ENCODE data around the gene MICAL2.
A peak's percentile ranks its signal among the peaks of the same experiment; 100 is the strongest.

Gene MICAL2

GRCh38 chr11:12100841-12101242, 9.5 kb upstream of the MICAL2 start:
- DNase-seq, result peak; percentile 49

DNA sequence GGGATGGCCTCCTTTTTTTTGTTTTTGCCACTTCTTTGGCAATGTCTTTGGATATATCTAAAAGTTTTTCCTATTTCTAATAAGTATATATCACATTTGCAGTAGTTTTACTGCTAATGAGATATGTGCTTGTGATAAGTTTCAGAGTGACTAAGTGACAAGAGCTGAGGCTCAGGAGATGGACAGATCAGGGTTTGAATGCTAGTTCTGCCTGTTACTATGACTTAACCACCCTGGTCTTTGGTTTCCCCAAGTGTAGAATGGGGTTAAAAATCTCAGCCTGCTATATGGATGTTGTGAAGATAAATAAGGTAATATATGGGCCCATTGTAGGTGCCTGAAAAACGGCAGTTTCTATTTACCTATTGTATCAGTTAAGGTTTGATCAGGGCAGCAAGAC, 9.1 kb upstream of the MICAL2 start:
- no peak for DNase-seq

DNA sequence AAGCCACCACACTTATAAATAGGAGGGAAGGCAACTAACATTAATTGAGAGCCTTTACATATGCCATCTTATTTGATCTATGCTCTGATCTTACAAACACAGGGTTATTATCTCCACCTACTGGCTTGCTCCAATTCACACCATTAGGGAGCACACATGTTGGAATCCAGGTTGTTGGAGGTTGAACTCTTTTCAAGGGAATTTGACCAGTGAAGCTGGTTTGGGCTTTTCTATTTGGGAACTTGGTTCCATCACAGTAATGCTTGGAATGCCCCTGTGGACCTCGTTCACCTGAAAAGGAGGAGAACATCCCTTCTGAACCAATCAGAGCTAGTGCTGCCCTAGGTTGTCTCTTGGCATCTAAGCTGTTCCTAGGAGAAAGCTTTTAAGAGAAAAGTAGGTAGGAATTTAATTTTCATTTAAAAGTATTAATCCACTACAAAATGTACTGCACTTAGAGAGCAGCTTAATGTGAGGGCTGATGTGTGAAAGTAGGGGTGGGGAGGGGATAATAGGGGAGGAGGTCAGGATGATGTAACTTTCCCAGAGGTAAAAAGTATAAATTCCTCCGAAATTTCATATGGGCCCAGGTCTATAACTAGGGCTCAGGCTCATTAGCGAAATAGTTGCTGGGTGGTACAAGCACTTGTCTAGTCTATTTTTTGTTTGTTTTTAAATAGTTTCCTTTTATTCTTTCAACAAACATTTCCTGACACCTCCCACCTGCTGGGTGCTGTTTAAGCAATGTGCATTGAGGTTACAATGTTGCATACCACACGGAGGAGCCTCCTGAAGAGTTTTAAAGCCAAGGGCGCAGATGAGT, 7.6 kb upstream of the MICAL2 start:
- DNase-seq, result no peak

DNA sequence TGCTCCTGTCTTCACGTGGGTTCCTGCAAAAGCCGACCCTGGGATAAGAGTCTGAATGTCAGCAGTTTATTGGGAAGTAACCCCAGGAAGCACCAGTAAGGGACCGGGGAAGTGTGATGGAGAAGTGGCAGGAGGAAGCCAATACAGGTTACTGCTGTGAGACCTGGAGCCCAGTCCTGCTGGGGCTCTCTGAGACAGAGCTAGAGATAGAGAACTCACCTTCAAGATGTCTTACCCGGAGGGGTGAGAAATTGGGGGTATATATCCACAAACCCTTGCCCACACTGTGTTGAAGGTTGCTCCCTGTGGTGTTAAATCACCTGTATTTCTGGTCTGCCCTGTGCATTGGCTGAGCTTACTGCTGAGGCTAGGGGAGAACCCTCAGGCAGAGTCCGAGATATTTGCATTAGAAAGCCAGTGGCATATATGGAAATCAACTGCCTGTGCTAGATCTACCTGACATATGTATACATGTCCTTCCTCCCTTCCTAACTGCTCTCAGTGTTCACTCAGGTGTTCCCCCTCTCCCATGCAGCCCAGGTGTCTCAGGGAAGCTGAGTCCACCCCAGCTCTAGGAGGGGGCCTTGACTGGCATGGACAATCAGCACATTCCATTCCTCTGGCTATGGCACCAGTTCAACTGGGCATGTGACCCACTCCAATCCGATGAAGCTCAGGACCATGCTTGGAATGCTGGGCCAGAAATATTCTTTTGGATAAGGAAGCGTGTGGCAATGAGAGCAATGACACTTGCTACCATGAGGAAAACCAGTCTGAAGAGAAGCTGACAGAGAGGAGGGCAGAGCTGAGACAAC, 6.8 kb upstream of the MICAL2 start:
- no peak for DNase-seq

- no peak for DNase-seq
These were observed 4.9 kb upstream of the MICAL2 start for GRCh38 chr11:12105471-12105870.

DNA sequence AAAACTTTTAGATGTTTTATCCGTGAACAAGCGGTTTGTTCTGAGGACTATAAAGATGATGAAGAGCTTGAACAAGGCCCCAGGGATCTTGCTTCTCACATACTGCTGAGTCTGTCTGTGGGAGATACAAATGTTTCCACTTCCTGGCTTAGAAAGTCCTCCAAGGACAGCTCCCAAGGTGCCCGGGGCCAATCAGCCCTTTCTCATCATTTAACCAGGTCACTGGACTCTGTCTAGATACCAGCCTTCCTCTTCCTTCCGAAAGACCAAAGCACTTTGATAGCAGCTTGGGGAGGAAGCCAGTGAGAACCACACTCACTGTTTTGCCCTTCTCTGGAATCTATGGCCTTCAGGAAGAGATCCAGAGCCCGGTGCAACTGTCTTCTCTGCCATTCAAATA, 4.3 kb upstream of the MICAL2 start:
- no peak for DNase-seq

DNA sequence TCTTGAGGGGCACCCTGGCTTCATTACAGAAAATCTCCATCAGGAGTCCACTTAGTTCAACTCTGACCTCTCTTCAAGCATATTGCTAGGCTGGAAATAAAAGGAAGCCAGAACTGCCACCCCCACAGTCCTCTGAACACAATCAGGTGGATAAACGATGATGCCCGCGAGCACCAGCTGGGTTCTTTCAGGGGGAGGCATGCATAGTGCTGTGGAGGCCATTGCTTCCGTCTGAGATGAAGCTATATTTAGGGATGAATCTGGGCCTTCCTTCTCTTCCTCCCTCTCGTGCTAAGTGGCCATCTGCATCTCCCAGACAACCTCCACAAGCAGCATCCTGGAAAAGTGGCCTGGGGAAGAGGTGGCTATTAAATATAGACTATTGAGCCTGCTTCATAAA, 3.9 kb upstream of the MICAL2 start:
- DNase-seq, result no peak

GRCh38 chr11:12108875-12109453, 1.4 kb upstream of the MICAL2 start:
- no peak for DNase-seq

- DNase-seq, result no peak
These were observed 696 bp upstream of the MICAL2 start for GRCh38 chr11:12109591-12110196.

GRCh38 chr11:12110714-12111548, 541 bp downstream of the MICAL2 start:
- no peak for DNase-seq

GRCh38 chr11:12111549-12112520, 1.4 kb downstream of the MICAL2 start:
- DNase-seq, result no peak

GRCh38 chr11:12112750-12113149, 2.4 kb downstream of the MICAL2 start:
- no peak for DNase-seq

DNA sequence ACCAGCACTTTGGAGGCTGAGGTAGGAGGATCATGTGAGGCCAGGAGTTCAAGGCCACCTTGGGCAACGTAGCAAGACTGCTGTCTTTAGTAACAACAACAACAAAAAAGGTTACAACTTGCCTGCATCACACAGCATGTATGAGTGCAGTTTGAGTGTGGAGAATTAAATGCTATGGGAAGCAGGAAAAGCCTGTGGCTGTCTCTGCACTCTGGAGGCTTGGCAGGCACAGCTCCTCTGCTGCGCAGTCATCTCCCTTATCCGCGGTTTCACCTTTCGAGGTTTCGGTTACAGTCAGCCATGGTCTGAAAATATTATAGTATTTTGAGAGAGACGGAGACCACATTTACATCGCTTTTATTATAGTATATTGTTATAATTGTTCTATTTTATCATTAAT, 2.9 kb downstream of the MICAL2 start:
- DNase-seq, result no peak

GRCh38 chr11:12114193-12115033, 4.0 kb downstream of the MICAL2 start:
- DNase-seq, result no peak

DNA sequence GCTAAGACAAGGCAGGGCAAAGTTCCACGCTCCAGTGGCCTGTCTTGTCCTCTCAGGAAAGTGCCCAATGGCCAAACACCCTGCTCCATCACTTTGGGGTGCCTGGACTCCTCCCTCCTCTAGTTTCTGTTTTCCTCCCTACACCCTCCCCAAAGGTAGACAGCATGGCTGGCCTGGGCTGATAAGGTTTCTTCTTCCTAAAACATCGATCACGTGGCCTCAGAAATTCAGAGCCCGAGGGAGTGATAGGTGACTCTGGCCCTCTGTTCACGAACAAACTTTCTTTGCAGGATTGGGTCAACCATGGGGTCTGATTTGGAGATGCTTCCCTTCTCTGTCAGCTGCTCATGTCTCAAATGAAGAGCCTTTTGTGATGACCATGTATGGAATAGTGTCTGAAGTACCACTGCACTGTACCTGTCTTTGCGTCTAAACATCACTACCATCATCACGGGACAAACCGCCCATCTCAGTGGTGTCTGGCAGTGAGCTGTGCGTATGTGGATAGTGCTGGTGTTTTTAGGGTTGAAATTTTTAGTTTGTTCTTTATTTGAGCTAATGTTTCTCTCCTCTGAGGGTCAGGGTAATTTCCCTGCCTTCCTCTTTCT, 6.1 kb downstream of the MICAL2 start:
- no peak for DNase-seq

DNA sequence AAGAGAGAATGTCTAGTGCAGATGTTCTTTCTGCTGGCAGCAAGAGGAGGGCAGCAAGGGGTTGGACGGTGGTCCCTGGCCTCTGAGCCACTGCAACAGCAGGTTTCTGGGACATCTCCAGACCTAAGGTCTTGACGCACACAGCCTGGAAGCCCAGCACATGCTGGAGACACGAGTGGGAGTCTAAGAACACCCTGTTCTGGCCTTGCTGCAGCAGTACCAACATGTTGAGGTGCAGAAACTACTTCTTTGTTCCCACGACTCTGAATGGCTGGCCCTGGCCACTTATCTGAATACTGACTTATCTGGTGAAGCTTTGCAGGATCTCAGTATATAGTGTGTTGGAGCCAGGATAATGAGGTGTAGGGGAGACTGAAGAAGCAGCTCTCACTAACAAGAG, 6.8 kb downstream of the MICAL2 start:
- no peak for DNase-seq

- peak; percentile 23 for DNase-seq
These were observed 7.2 kb downstream of the MICAL2 start for GRCh38 chr11:12117611-12118010.

DNA sequence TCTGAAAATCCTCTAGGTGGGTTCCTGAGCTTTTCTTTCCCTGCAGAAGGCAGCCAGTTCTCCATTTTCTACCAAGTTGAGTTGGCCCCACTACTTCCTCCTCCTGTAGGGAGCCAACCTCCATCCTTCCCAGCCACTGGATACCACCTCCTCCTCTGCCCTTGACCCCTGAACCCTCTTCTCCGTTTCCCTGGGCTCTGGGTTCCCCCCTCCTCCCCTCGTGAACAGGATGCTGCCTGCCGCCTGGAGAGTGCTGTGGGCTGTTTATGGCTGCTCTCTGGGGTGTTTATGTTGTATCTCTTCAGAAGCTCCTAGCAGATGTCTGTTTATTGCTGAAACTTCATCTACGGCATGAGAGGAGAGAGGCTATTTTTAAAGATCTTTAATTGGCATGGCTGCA, 8.6 kb downstream of the MICAL2 start:
- DNase-seq, result no peak

DNA sequence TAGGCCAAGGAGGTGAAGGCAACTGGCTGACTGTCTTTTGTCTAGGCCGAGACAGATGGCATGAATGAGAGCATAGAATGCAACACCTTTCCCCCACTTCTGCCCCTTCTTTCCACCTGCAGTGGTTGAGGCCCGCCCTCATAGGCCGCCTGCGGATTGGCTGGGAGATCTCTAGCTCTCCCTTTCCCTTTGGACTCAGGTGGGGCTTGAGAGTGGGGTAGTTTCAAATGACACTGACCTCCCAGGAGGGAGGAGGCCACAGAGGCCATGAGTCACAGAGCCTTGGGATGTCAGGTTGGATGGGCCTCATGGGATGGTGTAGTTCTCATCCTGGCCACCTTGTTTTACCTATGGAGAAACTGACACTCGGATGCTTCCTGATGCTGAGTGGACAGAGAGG, 9.1 kb downstream of the MICAL2 start:
- DNase-seq, result no peak
